A549 (cell line): ENCODE data around the gene TCAP. TPM values are rescaled to one million over a fixed set of nuclear protein-coding genes. Genes with fewer than 3 reads are reported as not detected.
A peak's percentile ranks its signal among the peaks of the same experiment; 100 is the strongest.

Experiments used
- ATAC-seq, 2 experiments: fragments of 200-7000 bp in 1 of 2; fragments of >200 bp in 1 of 2; cut with Nextera tagmentation in 1 of 2; cut with Tn5 transposase in 1 of 2; 3 replicates each; pipeline versions ENCODE4 v1.8.0 to v1.9.1; 2018 to 2020; ENCODE audit warnings: mild to moderate bottlenecking in 1 of 2, moderate library complexity in 1 of 2
- CTCF ChIA-PET: fragments of 300-600 bp; sonication (Branson Sonifier 250); formaldehyde crosslinking; extraction: SDS; loops from one replicate; lab custom pipeline; 2021; ENCODE audit warnings: antibody characterized with exemption, inconsistent platforms; lab: Yijun Ruan, JAX
- POLR2A ChIA-PET: fragments of 350-600 bp; formaldehyde crosslinking; extraction: SDS; loops from one replicate; lab custom pipeline; 2021; ENCODE audit warnings: antibody characterized with exemption, inconsistent platforms; lab: Yijun Ruan, JAX
- DNase-seq, 2 experiments: peaks; one replicate each; pipeline versions ENCODE4 v3.0.0 to v3.0.0-alpha.2; 2011 to 2016; ENCODE audit warnings: low read depth in 1 of 2, low spot score in 1 of 2
- FAIRE-seq: peaks from 2 replicates; lab custom pipeline; 2011; peaks lifted over from hg19 to GRCh38; lab: Jason Lieb, UNC
- H3K27ac ChIP-seq, 2 experiments: fragments of >200 bp; sonication (Bioruptor Twin); formaldehyde crosslinking; 3 replicates each; pipeline ENCODE4 v1.5.1; 2016 to 2017
- H3K4me1 ChIP-seq: fragments of >200 bp; sonication (Bioruptor Twin); formaldehyde crosslinking; 3 replicates; pipeline ENCODE4 v1.6.1; 2016
- H3K4me2 ChIP-seq: fragments of >200 bp; sonication (Bioruptor Twin); formaldehyde crosslinking; 3 replicates; pipeline ENCODE4 v1.6.1; 2016
- H3K4me3 ChIP-seq: fragments of >200 bp; sonication (Bioruptor Twin); formaldehyde crosslinking; 3 replicates; pipeline ENCODE4 v1.5.1; 2016
- H3K9me3 ChIP-seq: fragments of >200 bp; sonication (Bioruptor Twin); formaldehyde crosslinking; 3 replicates; pipeline ENCODE4 v1.6.1; 2016
- ATOH8 ChIP-seq: fragments of 250-450 bp; sonication (Bioruptor Pico); IDR thresholded peaks from 2 replicates; pipeline ENCODE4 v1.5.0; 2020; ENCODE audit warnings: low read depth, mild to moderate bottlenecking, moderate library complexity
- CBX2 ChIP-seq: fragments of 200-600 bp; sonication (generic); IDR thresholded peaks from 2 replicates; pipeline ENCODE4 v1.6.1; 2016; ENCODE audit warnings: low read depth, mild to moderate bottlenecking, borderline replicate concordance
- CTCF ChIP-seq: fragments of >200 bp; sonication (Bioruptor Twin); formaldehyde crosslinking; IDR thresholded peaks from 3 replicates; pipeline ENCODE4 v1.5.1; 2016
- FOSL2 ChIP-seq, 2 experiments: fragments of 450-650 bp in 1 of 2; fragments of >200 bp in 1 of 2; sonication (Bioruptor Twin) in 1 of 2; formaldehyde crosslinking; IDR thresholded peaks; 2 replicates each; pipeline versions ENCODE4 v1.5.0 to v1.6.1; 2016 to 2020; ENCODE audit warnings: mild to moderate bottlenecking in 1 of 2, moderate library complexity in 1 of 2
- GATA3 ChIP-seq: IDR thresholded peaks from 2 replicates; pipeline ENCODE4 v1.6.1; 2012; ENCODE audit warnings: borderline replicate concordance
- HMGXB4 ChIP-seq: fragments of 250-450 bp; sonication (Bioruptor Pico); IDR thresholded peaks from 2 replicates; pipeline ENCODE4 v1.5.0; 2021; ENCODE audit warnings: mild to moderate bottlenecking, moderate library complexity, borderline replicate concordance
- HOXA7 ChIP-seq: fragments of 250-450 bp; sonication (Bioruptor Pico); IDR thresholded peaks from 2 replicates; pipeline ENCODE4 v1.5.0; 2020; ENCODE audit warnings: mild to moderate bottlenecking, moderate library complexity
- HOXB5 ChIP-seq: fragments of 250-450 bp; sonication (Bioruptor Pico); IDR thresholded peaks from 2 replicates; pipeline ENCODE4 v1.5.0; 2020; ENCODE audit warnings: mild to moderate bottlenecking, moderate library complexity
- JUN ChIP-seq, 2 experiments: fragments of >200 bp; sonication (Bioruptor Twin); formaldehyde crosslinking; IDR thresholded peaks; 2 replicates in 1 of 2; 3 replicates in 1 of 2; pipeline ENCODE4 v1.6.1; 2016 to 2017
- KDM1A ChIP-seq: fragments of 200-600 bp; sonication (generic); IDR thresholded peaks from 2 replicates; pipeline ENCODE4 v1.6.1; 2016; ENCODE audit warnings: low read depth, mild to moderate bottlenecking
- MYC ChIP-seq: IDR thresholded peaks from 2 replicates; pipeline ENCODE4 v1.6.1; 2012; ENCODE audit warnings: mild to moderate bottlenecking, inconsistent platforms, low read length, improper control_type of control experiment, borderline replicate concordance
- NFE2L2 ChIP-seq: fragments of 150-350 bp; conservative IDR thresholded peaks from 2 replicates; pipeline ENCODE4 v1.6.1; 2014; ENCODE audit warnings: low read length
- RAD21 ChIP-seq, 2 experiments: fragments of >200 bp in 1 of 2; sonication (Bioruptor Twin) in 1 of 2; formaldehyde crosslinking in 1 of 2; IDR thresholded peaks in 1 of 2; conservative IDR thresholded peaks in 1 of 2; 2 replicates in 1 of 2; 3 replicates in 1 of 2; pipeline ENCODE4 v1.6.1; 2012 to 2018; ENCODE audit warnings: inconsistent platforms in 1 of 2
- RARB ChIP-seq: fragments of 250-450 bp; sonication (Bioruptor Pico); IDR thresholded peaks from 2 replicates; pipeline ENCODE4 v1.8.0; 2021; ENCODE audit warnings: mild to moderate bottlenecking, moderate library complexity
- SREBF2 ChIP-seq: fragments of 450-650 bp; IDR thresholded peaks from 2 replicates; pipeline ENCODE4 v1.6.1; 2014; ENCODE audit warnings: mild to moderate bottlenecking, moderate library complexity
- TFCP2L1 ChIP-seq: fragments of 250-450 bp; sonication (Bioruptor Pico); IDR thresholded peaks from 2 replicates; pipeline ENCODE4 v1.5.0; 2021; ENCODE audit warnings: mild to moderate bottlenecking
- ZNF302 ChIP-seq: fragments of 250-450 bp; sonication (Bioruptor Pico); IDR thresholded peaks from 2 replicates; pipeline ENCODE4 v1.9.0; 2021; ENCODE audit warnings: inconsistent platforms, mild to moderate bottlenecking, moderate library complexity
- ZSCAN20 ChIP-seq: fragments of 250-450 bp; sonication (Bioruptor Pico); IDR thresholded peaks from 2 replicates; pipeline ENCODE4 v1.8.0; 2022; ENCODE audit warnings: mild to moderate bottlenecking, moderate library complexity
- WGBS: methylation state at CpG from one replicate; pipeline ENCODE4 v1.1.6; 2017; ENCODE audit errors: missing lambda C conversion rate; 5-methylcytosine and 5-hydroxymethylcytosine counted together
- polyA plus RNA-seq, 4 experiments: library from polyadenylated mRNA; depleted of rRNA in 3 of 4; stranded (reverse); fragments of >200 nt; fragmentation: RNase III in 1 of 4; extraction: RNeasy Plus Mini Kit Qiagen cat#74134 plus additional on column Dnase treatment in 1 of 4; gene quantifications; 2 replicates in 3 of 4; 3 replicates in 1 of 4; pipeline ENCODE4 v1.2.3, GENCODE V29; 2011 to 2017
- TF ChIP-seq, protein P1 (sequence below): IDR thresholded peaks from 2 replicates; pipeline ENCODE4 v1.6.1; 2012

Gene TCAP
- polyA plus RNA-seq, 2 of the 4 experiments (the other 2 are of a cell fraction) = 0.41 to 1.2 TPM

DNA sequence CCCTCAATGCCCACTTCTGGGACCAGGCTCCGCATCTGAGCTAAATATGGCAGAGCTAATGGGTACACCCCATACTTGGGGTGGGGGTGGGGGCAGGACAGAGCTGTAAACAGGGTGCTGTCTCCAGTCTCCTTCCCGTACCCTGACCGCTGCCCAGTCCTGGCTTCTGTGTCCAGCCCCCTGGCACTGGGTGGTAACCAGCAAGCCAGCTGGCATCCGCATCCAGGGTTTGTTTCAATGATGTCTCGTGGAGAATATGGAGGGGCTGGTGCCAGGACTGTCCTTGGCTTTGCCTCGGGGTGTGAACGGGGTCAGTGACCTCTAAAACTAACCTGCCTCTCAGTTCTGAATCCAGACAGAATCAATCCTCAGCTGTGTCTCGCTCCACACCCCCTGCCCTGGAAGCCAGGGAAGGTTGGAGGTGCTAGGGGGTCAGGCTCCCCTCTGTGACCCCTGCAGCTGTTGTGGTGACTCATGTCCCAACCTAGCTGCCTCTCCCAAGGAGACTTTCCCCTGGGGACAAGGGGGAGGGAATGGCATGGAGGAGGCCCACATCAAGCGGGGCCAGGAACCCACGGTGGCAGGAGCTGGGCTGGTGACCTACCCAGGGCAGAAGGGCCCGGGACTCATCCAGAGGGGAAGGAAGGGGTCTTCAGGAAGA lies 1.6 kb downstream of the TCAP start:
- no peak for ATAC-seq
- no peak for TF ChIP-seq GATA3
- TF ChIP-seq FOSL2 (IDR thresholded peaks at IDR 0.05) = no peak
- TF ChIP-seq FOSL2 (CRISPR knock-in tag; IDR thresholded peaks at IDR 0.05) = peak; percentile 44
- peaks cover 61% of the 10 kb centered on the region for H3K4me1 ChIP-seq
- peak overlapping the region; percentile 87 for H3K4me2 ChIP-seq
- ChIA-PET POLR2A (interaction anchor here (0.7 to 1.5 kb wide), 3 partner anchors 21 to 63 kb away, joined by 4 to 5 read pairs (median 4); partner anchors contain the start of genes ERBB2 and PGAP3), CTCF (interaction anchor here (0.6 to 50.7 kb wide), 12 partner anchors 8 to 314 kb away, joined by 3 to 1391 read pairs (median 4); partner anchors contain the start of genes ERBB2, MIEN1, PGAP3 and PPP1R1B)
- 59% methylated on average over 10 of the region's 11 CpGs for WGBS
- no peak for FAIRE-seq
- peak in 1 of 2 experiments; percentile 35 for DNase-seq
- H3K9me3 ChIP-seq = no peaks in the 10 kb centered on the region
- H3K27ac ChIP-seq = peak overlapping the region in 1 of 2 experiments; percentile 44; a peak in 3 of 6 replicates
- no peak overlapping the region for H3K4me3 ChIP-seq

DNA sequence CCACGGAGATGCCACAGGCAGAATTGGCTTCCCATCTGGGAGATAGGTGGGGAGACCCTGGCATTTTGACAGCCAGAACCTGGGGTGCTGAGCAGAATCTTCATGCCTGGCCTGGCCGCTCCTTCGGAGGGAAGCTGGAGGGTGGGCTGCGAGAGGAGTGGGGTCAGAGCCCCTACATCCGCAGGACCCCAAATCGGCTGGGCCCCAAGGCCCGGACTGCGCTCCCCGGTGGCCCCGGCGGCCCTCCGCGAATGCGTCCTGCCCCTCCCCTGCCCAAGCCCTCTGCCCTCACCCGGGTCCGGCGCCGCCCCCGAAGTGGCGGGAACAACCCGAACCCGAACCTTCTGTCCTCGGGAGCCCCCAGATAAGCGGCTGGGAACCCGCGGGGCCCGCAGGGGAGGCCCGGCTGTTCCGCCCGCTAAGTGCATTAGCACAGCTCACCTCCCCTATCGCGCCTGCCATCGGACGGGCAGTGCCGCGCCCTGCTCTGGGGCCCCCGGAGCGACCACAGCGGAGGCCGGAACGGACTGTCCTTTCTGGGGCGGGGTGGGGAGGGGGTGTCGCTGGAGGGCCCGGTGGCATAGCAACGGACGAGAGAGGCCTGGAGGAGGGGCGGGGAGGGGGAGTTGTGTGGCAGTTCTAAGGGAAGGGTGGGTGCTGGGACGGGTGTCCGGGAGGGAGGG lies 2.3 kb downstream of the TCAP start:
- DNase-seq (no peak), ATAC-seq (no peak), FAIRE-seq (no peak)
- CTCF ChIA-PET = interaction anchor here (0.5 to 50.7 kb wide), 15 partner anchors 7 to 270 kb away, joined by 3 to 1391 read pairs (median 6); partner anchors contain the start of genes ERBB2, MIEN1, PGAP3 and PPP1R1B
- WGBS = 87% methylated on average over 32 of the region's 49 CpGs
- H3K4me1 ChIP-seq = peaks cover 58% of the 10 kb centered on the region
- H3K9me3 ChIP-seq = no peaks in the 10 kb centered on the region
- no peak overlapping the region for H3K4me3 ChIP-seq
- POLR2A ChIA-PET = interaction anchor here (1.3 to 1.5 kb wide), 2 partner anchors 21 to 62 kb away, joined by 4 to 5 read pairs; partner anchors contain the start of gene PGAP3
- TF ChIP-seq RAD21 (conservative IDR thresholded peaks at IDR 0.05 in 1 of 2, IDR thresholded peaks at IDR 0.05 in 1 of 2) (no peak), HOXA7 (CRISPR knock-in tag) (no peak), SREBF2 (no peak), JUN (IDR thresholded peaks at IDR 0.05) (no peak), NFE2L2 (no peak), ATOH8 (no peak), KDM1A (no peak), ZNF302 (CRISPR knock-in tag) (no peak), MYC (no peak), ZSCAN20 (CRISPR knock-in tag) (no peak)
- TF ChIP-seq, protein P1, sequence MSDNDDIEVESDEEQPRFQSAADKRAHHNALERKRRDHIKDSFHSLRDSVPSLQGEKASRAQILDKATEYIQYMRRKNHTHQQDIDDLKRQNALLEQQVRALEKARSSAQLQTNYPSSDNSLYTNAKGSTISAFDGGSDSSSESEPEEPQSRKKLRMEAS = no peak
- H3K27ac ChIP-seq = peak overlapping the region; percentile 74 to 89; a peak in 5 of 6 replicates
- peak overlapping the region; percentile 87 for H3K4me2 ChIP-seq

- H3K9me3 ChIP-seq = no peaks in the 10 kb centered on the region
- DNase-seq = peak; percentile 78 to 84
- CTCF ChIA-PET = interaction anchor here (0.5 to 50.7 kb wide), 21 partner anchors 8 to 269 kb away, joined by 3 to 1391 read pairs (median 3); partner anchors contain the start of genes ERBB2, MIEN1, PGAP3 and PPP1R1B
- no peak for FAIRE-seq
- peak within 1 kb of the TSS; percentile 74 to 89; a peak in 5 of 6 replicates for H3K27ac ChIP-seq
- WGBS = 19% methylated on average over 51 of the region's 85 CpGs
- peak within 1 kb of the TSS; percentile 38 for H3K4me3 ChIP-seq
- peak within 1 kb of the TSS; percentile 87 for H3K4me2 ChIP-seq
- ATAC-seq = peak; percentile 30 to 52; a peak in 5 of 6 replicates
- peaks cover 49% of the 10 kb centered on the region for H3K4me1 ChIP-seq
- POLR2A ChIA-PET = interaction anchor here (0.7 to 1.0 kb wide), 2 partner anchors 17 to 20 kb away, joined by 3 to 5 read pairs; partner anchors contain the start of gene PGAP3
- TF ChIP-seq HMGXB4 (CRISPR knock-in tag) = peak; percentile 81
- TF ChIP-seq TFCP2L1 (CRISPR knock-in tag) = peak; percentile 77
- 0 out of 2 replicates have a peak, but pooled peaks have one; percentile 37 for TF ChIP-seq HOXB5
- no peak for TF ChIP-seq CBX2
- TF ChIP-seq CTCF = peak; percentile 68
- TF ChIP-seq ZNF302 (CRISPR knock-in tag) = no peak
- no peak for TF ChIP-seq RARB (CRISPR knock-in tag)
- TF ChIP-seq MYC = 0 out of 2 replicates have a peak, but pooled peaks have one; percentile 18
- TF ChIP-seq ATOH8 = peak; percentile 48; the same call in 1 of the 2 replicates
Measured at GRCh38 chr17:39667945-39668924, 3.1 kb downstream of the TCAP start, which contains the start of gene PNMT. Gene PNMT (plus strand): TSS chr17:39668453. CDS start chr17:39668476, 23 bp downstream.
